Measurements from ENCODE around the gene GSK3A.

The GSK3A gene

GRCh38 chr19:42204664-42205063 is 37.7 kb downstream of the GSK3A start:
- Histone ChIP-seq H2AFZ (ENCODE audit: low read depth, low read length) (no peak overlapping the region), H3K79me2 (ENCODE audit: low read length) (peaks cover 35% of the 10 kb centered on the region), H3K4me2 (ENCODE audit: low read length) (no peak overlapping the region), H3K27me3 (ENCODE audit: low read depth, low read length) (no peaks in the 10 kb centered on the region), H3K9me3 (ENCODE audit: insufficient read depth, low read length) (no peaks in the 10 kb centered on the region), H3K27ac (ENCODE audit: low read length) (no peak overlapping the region), H3K4me1 (ENCODE audit: low read length) (peaks cover 37% of the 10 kb centered on the region), H4K20me1 (ENCODE audit: insufficient read depth, low read length) (0 out of 2 replicates have a peak, but pooled peaks cover 5% of the 10 kb centered on the region), H3K36me3 (replicated peaks; ENCODE audit: low read depth, low read length) (peaks cover 71% of the 10 kb centered on the region), H3K4me3 (ENCODE audit: low read length) (no peak overlapping the region), H3K9ac (ENCODE audit: low read length) (no peak overlapping the region)
- TF ChIP-seq EZH2phosphoT487 (IDR thresholded peaks at IDR 0.05; ENCODE audit: low read depth) (no peak), CTCF (IDR thresholded peaks at IDR 0.05; ENCODE audit: low read depth, low read length) (no peak)

- Histone ChIP-seq H3K4me1 (ENCODE audit: low read length) (peaks cover 47% of the 10 kb centered on the region), H3K27me3 (ENCODE audit: low read depth, low read length) (no peaks in the 10 kb centered on the region), H2AFZ (ENCODE audit: low read depth, low read length) (no peak overlapping the region), H3K36me3 (replicated peaks; ENCODE audit: low read depth, low read length) (peaks cover 72% of the 10 kb centered on the region), H3K9ac (ENCODE audit: low read length) (no peak overlapping the region), H3K9me3 (ENCODE audit: insufficient read depth, low read length) (no peaks in the 10 kb centered on the region), H4K20me1 (ENCODE audit: insufficient read depth, low read length) (0 out of 2 replicates have a peak, but pooled peaks cover 4% of the 10 kb centered on the region), H3K4me2 (ENCODE audit: low read length) (no peak overlapping the region), H3K4me3 (ENCODE audit: low read length) (no peak overlapping the region), H3K27ac (ENCODE audit: low read length) (no peak overlapping the region), H3K79me2 (ENCODE audit: low read length) (peaks cover 35% of the 10 kb centered on the region)
- TF ChIP-seq CTCF (IDR thresholded peaks at IDR 0.05; ENCODE audit: low read depth, low read length) (no peak), EZH2phosphoT487 (IDR thresholded peaks at IDR 0.05; ENCODE audit: low read depth) (no peak)
Measured at GRCh38 chr19:42203700-42204099, 38.7 kb downstream of the GSK3A start.

- Histone ChIP-seq H3K27me3 (ENCODE audit: low read depth, low read length) (no peaks in the 10 kb centered on the region), H3K79me2 (ENCODE audit: low read length) (peaks cover 32% of the 10 kb centered on the region), H3K4me3 (ENCODE audit: low read length) (peak overlapping the region; percentile 66), H3K9me3 (ENCODE audit: insufficient read depth, low read length) (no peaks in the 10 kb centered on the region), H3K36me3 (replicated peaks; ENCODE audit: low read depth, low read length) (peaks cover 69% of the 10 kb centered on the region), H3K9ac (ENCODE audit: low read length) (peak overlapping the region; percentile 73), H3K4me1 (ENCODE audit: low read length) (peaks cover 53% of the 10 kb centered on the region), H4K20me1 (ENCODE audit: insufficient read depth, low read length) (no peaks in the 10 kb centered on the region), H2AFZ (ENCODE audit: low read depth, low read length) (no peak overlapping the region), H3K4me2 (ENCODE audit: low read length) (peak overlapping the region; percentile 71), H3K27ac (ENCODE audit: low read length) (peak overlapping the region; percentile 93)
- TF ChIP-seq EZH2phosphoT487 (IDR thresholded peaks at IDR 0.05; ENCODE audit: low read depth), result no peak
- TF ChIP-seq CTCF (IDR thresholded peaks at IDR 0.05; ENCODE audit: low read depth, low read length), result no peak
Measured at GRCh38 chr19:42202290-42202880, 40.0 kb downstream of the GSK3A start.

- Histone ChIP-seq H3K9ac (ENCODE audit: low read length) (peak overlapping the region; percentile 73), H3K27me3 (ENCODE audit: low read depth, low read length) (no peaks in the 10 kb centered on the region), H3K36me3 (replicated peaks; ENCODE audit: low read depth, low read length) (peaks cover 70% of the 10 kb centered on the region), H3K4me3 (ENCODE audit: low read length) (peak overlapping the region; percentile 66), H2AFZ (ENCODE audit: low read depth, low read length) (no peak overlapping the region), H3K27ac (ENCODE audit: low read length) (peak overlapping the region; percentile 93), H3K9me3 (ENCODE audit: insufficient read depth, low read length) (no peaks in the 10 kb centered on the region), H3K4me1 (ENCODE audit: low read length) (peaks cover 60% of the 10 kb centered on the region), H3K4me2 (ENCODE audit: low read length) (peak overlapping the region; percentile 71), H4K20me1 (ENCODE audit: insufficient read depth, low read length) (no peaks in the 10 kb centered on the region), H3K79me2 (ENCODE audit: low read length) (peaks cover 32% of the 10 kb centered on the region)
- TF ChIP-seq EZH2phosphoT487 (IDR thresholded peaks at IDR 0.05; ENCODE audit: low read depth), result no peak
- no peak for TF ChIP-seq CTCF (IDR thresholded peaks at IDR 0.05; ENCODE audit: low read depth, low read length)
Measured at GRCh38 chr19:42201489-42202289, 40.7 kb downstream of the GSK3A start.
